Gastroesophageal sphincter (tissue), 3 donors: ENCODE results near the gene SNED1.

Experiments
- CTCF ChIP-seq, 4 experiments: fragments of 200-600 bp in 2 of 4; fragments of 450-650 bp in 2 of 4; sonication (generic) in 1 of 4; IDR thresholded peaks; one replicate each; pipeline ENCODE4 v1.5.1; 2017 to 2019; ENCODE audit warnings: antibody characterized with exemption in 4 of 4, mild to moderate bottlenecking in 2 of 4, moderate library complexity in 2 of 4
- POLR2A ChIP-seq, 2 donors: fragments of 450-650 bp; IDR thresholded peaks; one replicate each; pipeline ENCODE4 v1.6.1; 2017; ENCODE audit warnings: antibody characterized with exemption in 2 of 2, mild to moderate bottlenecking in 2 of 2, moderate library complexity in 1 of 2

GRCh38 chr2:241110607-241111439 lies 112.4 kb downstream of the SNED1 start:
- TF ChIP-seq POLR2A (IDR thresholded peaks at IDR 0.05) (no peak), CTCF (IDR thresholded peaks at IDR 0.05) (no peak)
